Endothelial cell (in vitro differentiated cells): ENCODE data around the gene VIPR1. TPM values are rescaled to one million over a fixed set of nuclear protein-coding genes. Genes with fewer than 3 reads are reported as not detected.
"Not testable (repeated sequence)": the region's sequence is repeated elsewhere in the genome, so short reads cannot be mapped to it uniquely, and the experiment has no call there.

ENCODE experiments used
- DNase-seq: peaks from one replicate; pipeline ENCODE4 v3.0.0; 2021; ENCODE audit warnings: low spot score
- H3K27ac Mint-ChIP-seq: one replicate; pipeline ENCODE4 v1.8.0; 2021; ENCODE audit warnings: mixed read lengths, inconsistent platforms; ENCODE audit not compliant: unreplicated experiment
- H3K27me3 Mint-ChIP-seq: one replicate; pipeline ENCODE4 v1.8.0; 2021; ENCODE audit warnings: mild to moderate bottlenecking, moderate library complexity, mixed read lengths, inconsistent platforms; ENCODE audit not compliant: unreplicated experiment
- H3K36me3 Mint-ChIP-seq: one replicate; pipeline ENCODE4 v1.8.0; 2021; ENCODE audit warnings: mild to moderate bottlenecking, low read depth, mixed read lengths, inconsistent platforms; ENCODE audit not compliant: unreplicated experiment
- H3K4me1 Mint-ChIP-seq: one replicate; pipeline ENCODE4 v1.8.0; 2021; ENCODE audit warnings: mild to moderate bottlenecking, mixed read lengths, inconsistent platforms; ENCODE audit not compliant: unreplicated experiment
- H3K4me3 Mint-ChIP-seq: one replicate; pipeline ENCODE4 v1.8.0; 2021; ENCODE audit warnings: mild to moderate bottlenecking, mixed read lengths, inconsistent platforms; ENCODE audit not compliant: unreplicated experiment
- H3K9me3 Mint-ChIP-seq: one replicate; pipeline ENCODE4 v1.8.0; 2021; ENCODE audit warnings: mixed read lengths, inconsistent platforms; ENCODE audit not compliant: unreplicated experiment
- CTCF ChIP-seq: fragments of 200-600 bp; sonication (generic); IDR thresholded peaks from one replicate; pipeline ENCODE4 v1.5.0; 2021; ENCODE audit warnings: antibody characterized with exemption; ENCODE audit not compliant: unreplicated experiment
- total RNA-seq: library from RNA; stranded (reverse); fragmentation: NEBNext Ultra II Directional; extraction: Animal tissue kit (Norgen Biotek cat#: 25700); gene quantifications from one replicate; pipeline ENCODE4 v1.2.1, GENCODE V29; 2021; ENCODE audit not compliant: unreplicated experiment

VIPR1 gene
- total RNA-seq, 1 donor from 2014 or later, result 5.4 TPM

GRCh38 chr3:42572278-42572677 lies 69.8 kb downstream of the VIPR1 start:
- H3K9me3 Mint-ChIP-seq, result no peaks in the 10 kb centered on the region
- H3K4me3 Mint-ChIP-seq, result no peak overlapping the region
- peak overlapping the region; percentile 33 for H3K27ac Mint-ChIP-seq
- H3K4me1 Mint-ChIP-seq, result peaks cover 5% of the 10 kb centered on the region
- peaks cover 2% of the 10 kb centered on the region for H3K27me3 Mint-ChIP-seq
- H3K36me3 Mint-ChIP-seq, result peaks cover 28% of the 10 kb centered on the region
- TF ChIP-seq CTCF, result peak; percentile 26
- peak; percentile 70 for DNase-seq

GRCh38 chr3:42575137-42575741 lies 72.8 kb downstream of the VIPR1 start:
- no peak overlapping the region for H3K27ac Mint-ChIP-seq
- peaks cover 9% of the 10 kb centered on the region for H3K4me1 Mint-ChIP-seq
- peaks cover 2% of the 10 kb centered on the region for H3K27me3 Mint-ChIP-seq
- no peak for TF ChIP-seq CTCF
- DNase-seq, result no peak
- H3K36me3 Mint-ChIP-seq, result peaks cover 26% of the 10 kb centered on the region
- no peaks in the 10 kb centered on the region for H3K9me3 Mint-ChIP-seq
- no peak overlapping the region for H3K4me3 Mint-ChIP-seq

GRCh38 chr3:42578054-42578453 lies 75.6 kb downstream of the VIPR1 start:
- H3K4me3 Mint-ChIP-seq, result no peak overlapping the region
- peaks cover 2% of the 10 kb centered on the region for H3K27me3 Mint-ChIP-seq
- peaks cover 18% of the 10 kb centered on the region for H3K4me1 Mint-ChIP-seq
- no peak overlapping the region for H3K27ac Mint-ChIP-seq
- H3K36me3 Mint-ChIP-seq, result peaks cover 24% of the 10 kb centered on the region
- no peak for TF ChIP-seq CTCF
- H3K9me3 Mint-ChIP-seq, result no peaks in the 10 kb centered on the region
- DNase-seq, result no peak

GRCh38 chr3:42579346-42579745 lies 76.9 kb downstream of the VIPR1 start:
- H3K9me3 Mint-ChIP-seq, H3K27me3 Mint-ChIP-seq, H3K4me3 Mint-ChIP-seq, DNase-seq, H3K27ac Mint-ChIP-seq: not testable (repeated sequence)
- Mint-ChIP-seq H3K36me3 (peaks cover 17% of the 10 kb centered on the region), H3K4me1 (peaks cover 22% of the 10 kb centered on the region)

- H3K4me1 Mint-ChIP-seq, result peaks cover 31% of the 10 kb centered on the region
Measured at GRCh38 chr3:42581400-42581708, 78.9 kb downstream of the VIPR1 start.

More at GRCh38 chr3:42581400-42581708, 78.9 kb downstream of the VIPR1 start:
- peaks cover 3% of the 10 kb centered on the region for H3K27me3 Mint-ChIP-seq
- H3K4me3 Mint-ChIP-seq, result peak overlapping the region; percentile 90
- no peak for DNase-seq
- H3K36me3 Mint-ChIP-seq, result peaks cover 5% of the 10 kb centered on the region
- TF ChIP-seq CTCF, result no peak
- H3K9me3 Mint-ChIP-seq, result no peaks in the 10 kb centered on the region
- H3K27ac Mint-ChIP-seq, result peak overlapping the region; percentile 44
